Adrenal gland (tissue), 12 donors: ENCODE results near the gene SCN1B. TPM values are rescaled to one million over a fixed set of nuclear protein-coding genes. Genes with fewer than 3 reads are reported as not detected.
"Not testable (repeated sequence)": the region's sequence is repeated elsewhere in the genome, so short reads cannot be mapped to it uniquely, and the experiment has no call there.

ENCODE experiments used
- DNase-seq, 7 donors: peaks; one replicate each; pipeline ENCODE4 v3.0.0-alpha.2; 2019 to 2020
- H3K27ac ChIP-seq, 5 donors: fragments of 200-600 bp; sonication (generic) in 4 of 5; 1 replicate in 3 of 5; 2 replicates in 2 of 5; pipeline versions ENCODE4 v1.5.1 to v1.8.0; 2016 to 2020; ENCODE audit warnings: mild to moderate bottlenecking in 1 of 5
- H3K27me3 ChIP-seq: fragments of 200-600 bp; 2 replicates; pipeline ENCODE4 v1.8.0; 2021
- H3K36me3 ChIP-seq, 2 donors: fragments of 200-600 bp; replicated peaks in 1 of 2; 1 replicate in 1 of 2; 2 replicates in 1 of 2; pipeline versions ENCODE4 v1.5.1 to v1.8.0; 2018 to 2022
- H3K4me1 ChIP-seq, 2 donors: fragments of 200-600 bp; replicated peaks in 1 of 2; 1 replicate in 1 of 2; 2 replicates in 1 of 2; pipeline versions ENCODE4 v1.5.1 to v1.8.0; 2018 to 2021
- H3K4me3 ChIP-seq, 4 donors: fragments of 200-600 bp; sonication (generic) in 3 of 4; one replicate each; pipeline ENCODE4 v1.5.1; 2016 to 2018
- H3K9me3 ChIP-seq, 3 donors: fragments of 200-600 bp; sonication (generic) in 1 of 3; replicated peaks in 1 of 3; 1 replicate in 2 of 3; 2 replicates in 1 of 3; pipeline versions ENCODE4 v1.5.1 to v1.8.0; 2016 to 2021
- POLR2A ChIP-seq, 2 donors: fragments of 450-650 bp; IDR thresholded peaks; one replicate each; pipeline ENCODE4 v1.6.1; 2017; ENCODE audit warnings: antibody characterized with exemption in 2 of 2, mild to moderate bottlenecking in 2 of 2, moderate library complexity in 1 of 2
- WGBS, 4 donors: extraction: QIAGEN DNeasy Blood & Tissue Kit in 2 of 4; methylation state at CpG; one replicate each; pipeline versions ENCODE4 v1.1.5 to v1.1.7; 2013 to 2017; 5-methylcytosine and 5-hydroxymethylcytosine counted together
- intact Hi-C, 2 donors: fragments of 100-400 bp; cut with DNase I; formaldehyde crosslinking; loops; one replicate each; pipeline versions ENCODE4 v1.14.1 to v1.15.0; 2022 to 2023
- polyA plus RNA-seq, 3 donors: library from polyadenylated mRNA; stranded (reverse); fragments of 200-250 nt in 2 of 3; fragments of 350-450 nt in 1 of 3; fragmentation: Illumina TruSeq in 1 of 3; extraction: RNeasy Lipid Tissue Mini Kit (QIAGEN cat#74804) in 1 of 3; gene quantifications; one replicate each; pipeline ENCODE4 v1.2.3, GENCODE V29; 2013 to 2014
- total RNA-seq, 9 donors: library from RNA; depleted of rRNA in 4 of 9; stranded (reverse); fragments of >200 nt in 4 of 9; fragments of 120-200 nt in 1 of 9; fragmentation: NEBNext Ultra II Directional in 1 of 9; extraction: Animal tissue kit (Norgen Biotek cat#: 25700) in 1 of 9; gene quantifications; one replicate each; pipeline versions ENCODE4 v1.1.0 to v1.2.4, GENCODE V29; 2013 to 2023
- TF ChIP-seq, protein P1 (sequence below), 6 experiments: fragments of 450-650 bp in 4 of 6; fragments of 200-600 bp in 2 of 6; sonication (generic) in 1 of 6; IDR thresholded peaks; 1 replicate in 5 of 6; 2 replicates in 1 of 6; pipeline versions ENCODE4 v1.5.1 to v1.8.0; 2016 to 2021; ENCODE audit warnings: antibody characterized with exemption in 6 of 6, mild to moderate bottlenecking in 2 of 6, moderate library complexity in 1 of 6
- donor health status: healthy with polysubstance abuse.
- donor health status: Bipolar disorder and iron deficiency.
- donor health status: DM: yes; HTN: yes; CAD: no.
- donor health status: DM: no; HTN: no; CAD: no.
- donor health status: DM: no; HTN: no; CAD: no.
- donor health status: DM: yes; HTN: yes; CAD: no.

Gene SCN1B
- total and polyA plus RNA-seq, 12 donors = 0.83 to 34.5 (median 13.8) TPM

DNA sequence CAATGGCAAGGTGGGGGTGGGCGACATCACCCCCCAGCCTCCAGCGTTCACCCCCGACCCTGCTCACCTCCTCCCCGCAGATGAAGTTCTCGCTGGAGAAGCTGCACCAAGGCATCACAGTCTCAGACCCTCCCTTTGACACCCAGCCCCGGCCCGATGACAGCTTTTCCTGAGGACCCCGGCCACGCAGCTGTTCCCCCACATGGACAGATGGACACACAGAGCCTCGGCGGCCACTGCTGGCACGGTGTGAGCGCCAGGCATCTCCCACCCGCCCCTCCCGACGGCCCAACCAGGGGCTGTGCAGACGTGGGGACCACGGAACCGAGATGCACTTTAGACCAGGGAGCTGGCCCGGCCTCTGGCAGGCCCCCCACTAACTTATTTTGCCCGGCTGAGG lies 4.3 kb upstream of the SCN1B start:
- Histone ChIP-seq H3K27ac (no peak overlapping the region), H3K4me1 (peaks cover 5 to 6% of the 10 kb centered on the region in 2 donors), H3K4me3 (no peak overlapping the region), H3K27me3 (no peaks in the 10 kb centered on the region), H3K9me3 (no peaks in the 10 kb centered on the region), H3K36me3 (peaks cover 0 to 65% of the 10 kb centered on the region in 2 donors)
- 80 to 93% (median 90%) methylated on average over 7 to 21 of the region's 21 CpGs for WGBS, 4 donors
- intact Hi-C loops = no loop called here
- DNase-seq = peak in 1 of 7 donors; percentile 22
- no peak for TF ChIP-seq POLR2A (IDR thresholded peaks at IDR 0.05)

DNA sequence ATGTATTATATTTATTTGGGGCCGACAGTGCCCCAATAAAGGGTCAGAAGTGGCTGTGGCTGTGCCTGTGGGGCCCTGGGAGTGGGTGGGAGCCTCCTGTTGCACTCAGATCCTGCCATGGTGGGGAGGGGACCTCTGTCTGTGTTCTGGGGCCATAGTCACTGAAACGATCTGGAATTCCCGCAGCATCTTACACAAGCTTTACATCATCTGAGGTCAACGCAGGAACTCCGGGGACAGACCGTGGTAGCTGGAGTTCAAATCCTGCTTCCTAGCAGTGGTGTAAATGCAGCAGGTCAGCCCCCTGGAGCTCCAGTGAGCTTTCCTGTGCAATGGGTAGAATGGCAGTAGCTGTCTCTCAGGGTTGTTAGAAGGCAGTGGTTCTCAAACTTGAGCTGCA lies 3.9 kb upstream of the SCN1B start:
- Histone ChIP-seq H3K4me1 (peaks cover 5 to 9% of the 10 kb centered on the region in 2 donors), H3K36me3 (peaks cover 0 to 61% of the 10 kb centered on the region in 2 donors), H3K27ac (no peak overlapping the region), H3K27me3 (no peaks in the 10 kb centered on the region), H3K4me3 (no peak overlapping the region), H3K9me3 (no peaks in the 10 kb centered on the region)
- peak in 1 of 7 donors; percentile 18 for DNase-seq
- intact Hi-C loops = no loop called here
- TF ChIP-seq POLR2A (IDR thresholded peaks at IDR 0.05) = no peak
- TF ChIP-seq, protein P1, sequence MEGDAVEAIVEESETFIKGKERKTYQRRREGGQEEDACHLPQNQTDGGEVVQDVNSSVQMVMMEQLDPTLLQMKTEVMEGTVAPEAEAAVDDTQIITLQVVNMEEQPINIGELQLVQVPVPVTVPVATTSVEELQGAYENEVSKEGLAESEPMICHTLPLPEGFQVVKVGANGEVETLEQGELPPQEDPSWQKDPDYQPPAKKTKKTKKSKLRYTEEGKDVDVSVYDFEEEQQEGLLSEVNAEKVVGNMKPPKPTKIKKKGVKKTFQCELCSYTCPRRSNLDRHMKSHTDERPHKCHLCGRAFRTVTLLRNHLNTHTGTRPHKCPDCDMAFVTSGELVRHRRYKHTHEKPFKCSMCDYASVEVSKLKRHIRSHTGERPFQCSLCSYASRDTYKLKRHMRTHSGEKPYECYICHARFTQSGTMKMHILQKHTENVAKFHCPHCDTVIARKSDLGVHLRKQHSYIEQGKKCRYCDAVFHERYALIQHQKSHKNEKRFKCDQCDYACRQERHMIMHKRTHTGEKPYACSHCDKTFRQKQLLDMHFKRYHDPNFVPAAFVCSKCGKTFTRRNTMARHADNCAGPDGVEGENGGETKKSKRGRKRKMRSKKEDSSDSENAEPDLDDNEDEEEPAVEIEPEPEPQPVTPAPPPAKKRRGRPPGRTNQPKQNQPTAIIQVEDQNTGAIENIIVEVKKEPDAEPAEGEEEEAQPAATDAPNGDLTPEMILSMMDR (IDR thresholded peaks at IDR 0.05) = no peak
- WGBS, 4 donors = 78 to 89% (median 85%) methylated on average over 5 to 6 of the region's 6 CpGs

DNA sequence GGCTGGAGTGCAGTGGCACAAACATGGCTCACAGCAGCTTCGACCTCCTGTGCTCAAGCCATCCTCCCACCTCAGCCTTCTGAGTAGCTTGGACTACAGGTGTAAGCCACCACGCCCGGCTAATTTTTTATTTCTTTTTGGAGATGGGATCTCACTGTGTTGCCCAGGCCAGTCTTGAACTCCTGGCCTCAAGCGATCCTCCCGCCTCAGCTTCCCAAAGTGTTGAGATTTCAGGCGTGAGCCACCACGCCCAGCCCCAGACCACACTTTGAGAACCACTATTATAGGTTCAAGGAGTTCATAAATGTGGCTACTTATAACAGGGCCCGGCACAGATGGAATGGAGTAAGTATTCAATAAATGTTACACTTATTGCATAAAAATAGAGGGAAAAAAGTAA lies 3.3 kb upstream of the SCN1B start:
- DNase-seq = no peak
- Histone ChIP-seq H3K36me3 (peaks cover 0 to 55% of the 10 kb centered on the region in 2 donors), H3K27ac (no peak overlapping the region), H3K27me3 (no peaks in the 10 kb centered on the region), H3K9me3 (no peaks in the 10 kb centered on the region), H3K4me3 (no peak overlapping the region), H3K4me1 (peaks cover 5 to 9% of the 10 kb centered on the region in 2 donors)
- WGBS, 4 donors = 89 to 94% (median 93%) methylated on average over 8 of the region's 8 CpGs
- intact Hi-C loops = no loop called here
- no peak for TF ChIP-seq POLR2A (IDR thresholded peaks at IDR 0.05)
- TF ChIP-seq, protein P1 (IDR thresholded peaks at IDR 0.05) = no peak

DNA sequence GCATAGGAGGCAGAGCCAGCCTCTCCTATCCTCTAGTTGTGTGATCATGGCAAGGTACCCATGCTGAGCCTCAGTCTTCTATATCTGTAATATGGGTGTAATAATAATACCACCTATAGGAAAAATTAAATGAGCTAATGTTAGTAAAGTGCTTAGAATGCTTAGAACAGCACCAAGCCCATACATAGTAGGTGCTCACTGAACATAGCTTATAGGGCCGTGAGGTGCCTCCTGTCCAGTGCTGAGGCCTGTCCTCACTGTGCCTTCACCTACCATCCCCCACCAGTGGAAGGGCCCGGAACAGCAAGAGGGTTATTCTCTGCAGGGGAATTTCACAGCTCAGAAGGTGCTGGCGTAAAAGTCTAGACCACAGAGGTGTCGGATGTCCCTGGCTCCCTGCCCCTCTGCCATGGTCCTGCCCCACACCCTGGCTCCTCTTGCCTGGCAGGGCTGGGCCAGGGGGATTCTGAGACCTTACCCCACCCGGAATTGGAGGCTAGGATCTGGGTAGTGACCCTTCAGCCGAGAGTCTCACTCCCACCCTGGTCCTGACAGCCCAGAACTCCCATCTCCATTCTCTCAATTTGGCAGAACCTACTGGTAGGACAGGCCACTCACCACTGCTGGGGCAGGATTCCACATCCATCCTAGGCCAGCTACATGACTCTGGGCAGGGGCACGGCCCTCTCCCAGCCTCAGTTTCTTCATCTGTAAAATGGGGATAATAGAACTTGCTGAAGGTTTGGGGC lies 2.2 kb upstream of the SCN1B start:
- H3K27ac ChIP-seq = no peak overlapping the region
- intact Hi-C loops = no loop called here
- H3K9me3 ChIP-seq = no peaks in the 10 kb centered on the region
- H3K4me3 ChIP-seq = no peak overlapping the region
- peaks cover 5 to 9% of the 10 kb centered on the region in 2 donors for H3K4me1 ChIP-seq
- WGBS, 4 donors = 80 to 93% (median 85%) methylated on average over 2 to 7 of the region's 7 CpGs
- H3K36me3 ChIP-seq = peaks cover 0 to 45% of the 10 kb centered on the region in 2 donors
- no peaks in the 10 kb centered on the region for H3K27me3 ChIP-seq
- DNase-seq = no peak
- TF ChIP-seq POLR2A (IDR thresholded peaks at IDR 0.05) = no peak
- TF ChIP-seq, protein P1 (IDR thresholded peaks at IDR 0.05) = no peak

DNA sequence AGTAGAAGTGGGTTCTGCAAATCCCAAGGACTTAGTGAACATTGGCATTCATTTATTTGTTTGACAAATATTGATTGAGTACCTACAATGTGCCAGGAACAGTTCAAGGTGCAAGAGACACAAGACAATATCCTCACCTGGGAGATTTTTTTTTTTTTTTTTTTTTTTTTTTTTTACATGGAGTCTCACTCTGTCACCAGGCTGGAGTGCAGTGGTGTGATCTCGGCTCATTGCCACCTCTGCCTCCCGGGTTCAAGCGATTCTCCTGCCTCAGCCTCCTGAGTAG lies 1.7 kb upstream of the SCN1B start:
- 82 to 86% (median 84%) methylated on average over 3 of the region's 3 CpGs for WGBS, 4 donors
- H3K4me3 ChIP-seq, H3K27me3 ChIP-seq, DNase-seq, H3K27ac ChIP-seq, intact Hi-C loops, H3K4me1 ChIP-seq, H3K9me3 ChIP-seq: not testable (repeated sequence)
- H3K36me3 ChIP-seq = peaks cover 0 to 40% of the 10 kb centered on the region in 2 donors

DNA sequence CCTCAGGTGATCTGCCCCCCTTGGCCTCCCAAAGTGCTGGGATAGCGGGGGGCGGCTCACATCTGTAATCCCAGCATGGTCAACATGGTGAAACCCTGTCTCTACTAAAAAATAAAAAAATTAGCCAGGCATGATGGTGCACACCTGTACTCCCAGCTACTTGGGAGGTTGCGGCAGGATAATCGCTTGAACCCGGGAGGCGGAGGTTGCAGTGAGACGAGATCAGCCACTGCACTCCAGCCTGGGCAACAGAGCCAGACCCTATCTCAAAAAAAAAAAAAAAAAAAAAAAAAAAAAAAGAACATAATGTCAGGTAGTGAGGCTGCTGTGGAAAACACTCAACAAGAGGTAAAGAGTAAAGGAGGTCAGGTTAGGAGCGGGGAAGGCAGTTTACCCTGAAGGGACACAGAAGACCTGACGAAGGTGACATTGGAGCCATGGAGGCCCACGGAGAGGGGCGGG lies 964 bp upstream of the SCN1B start:
- DNase-seq, H3K4me3 ChIP-seq, H3K27me3 ChIP-seq, H3K9me3 ChIP-seq, intact Hi-C loops, H3K4me1 ChIP-seq, H3K27ac ChIP-seq: not testable (repeated sequence)
- 67 to 74% (median 71%) methylated on average over 11 of the region's 11 CpGs for WGBS, 4 donors
- peaks cover 0 to 32% of the 10 kb centered on the region in 2 donors for H3K36me3 ChIP-seq
